GM06990 (cell line): Measurements from ENCODE around the gene PDK2.

Experiments
- DNase-seq: peaks from one replicate; pipeline ENCODE4 v3.0.0-alpha.2; 2011; ENCODE audit not compliant: insufficient read length; ENCODE audit errors: extremely low read depth
- H3K27me3 ChIP-seq: replicated peaks from 2 replicates; pipeline ENCODE4 v1.6.0; 2011; ENCODE audit warnings: low read length; ENCODE audit not compliant: control insufficient read depth, insufficient read depth
- H3K36me3 ChIP-seq: 2 replicates; pipeline ENCODE4 v1.5.1; 2011; ENCODE audit warnings: low read length; ENCODE audit not compliant: control insufficient read depth, insufficient read depth
- H3K4me3 ChIP-seq: replicated peaks from 2 replicates; pipeline ENCODE4 v1.5.1; 2011; ENCODE audit warnings: low read depth, mild to moderate bottlenecking, control low read depth, low read length
- TF ChIP-seq, protein P1 (sequence below): IDR thresholded peaks from 2 replicates; pipeline ENCODE4 v1.5.1; 2011; ENCODE audit warnings: low read length, control low read depth, mild to moderate bottlenecking, inconsistent platforms; ENCODE audit not compliant: insufficient read depth, poor library complexity, severe bottlenecking

PDK2 gene

GRCh38 chr17:50148226-50149090, 53.3 kb downstream of the PDK2 start:
- H3K4me3 ChIP-seq = peak overlapping the region; percentile 92
- peak; percentile 88 for DNase-seq

GRCh38 chr17:50149091-50149416, 53.9 kb downstream of the PDK2 start:
- Histone ChIP-seq H3K27me3 (no peaks in the 10 kb centered on the region), H3K4me3 (peak overlapping the region; percentile 92), H3K36me3 (peaks cover 19% of the 10 kb centered on the region)
- no peak for DNase-seq
- TF ChIP-seq, protein P1, sequence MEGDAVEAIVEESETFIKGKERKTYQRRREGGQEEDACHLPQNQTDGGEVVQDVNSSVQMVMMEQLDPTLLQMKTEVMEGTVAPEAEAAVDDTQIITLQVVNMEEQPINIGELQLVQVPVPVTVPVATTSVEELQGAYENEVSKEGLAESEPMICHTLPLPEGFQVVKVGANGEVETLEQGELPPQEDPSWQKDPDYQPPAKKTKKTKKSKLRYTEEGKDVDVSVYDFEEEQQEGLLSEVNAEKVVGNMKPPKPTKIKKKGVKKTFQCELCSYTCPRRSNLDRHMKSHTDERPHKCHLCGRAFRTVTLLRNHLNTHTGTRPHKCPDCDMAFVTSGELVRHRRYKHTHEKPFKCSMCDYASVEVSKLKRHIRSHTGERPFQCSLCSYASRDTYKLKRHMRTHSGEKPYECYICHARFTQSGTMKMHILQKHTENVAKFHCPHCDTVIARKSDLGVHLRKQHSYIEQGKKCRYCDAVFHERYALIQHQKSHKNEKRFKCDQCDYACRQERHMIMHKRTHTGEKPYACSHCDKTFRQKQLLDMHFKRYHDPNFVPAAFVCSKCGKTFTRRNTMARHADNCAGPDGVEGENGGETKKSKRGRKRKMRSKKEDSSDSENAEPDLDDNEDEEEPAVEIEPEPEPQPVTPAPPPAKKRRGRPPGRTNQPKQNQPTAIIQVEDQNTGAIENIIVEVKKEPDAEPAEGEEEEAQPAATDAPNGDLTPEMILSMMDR = no peak

More at GRCh38 chr17:50148226-50149090, 53.3 kb downstream of the PDK2 start:
- peaks cover 24% of the 10 kb centered on the region for H3K36me3 ChIP-seq
- no peaks in the 10 kb centered on the region for H3K27me3 ChIP-seq
- TF ChIP-seq, protein P1 = no peak

DNA sequence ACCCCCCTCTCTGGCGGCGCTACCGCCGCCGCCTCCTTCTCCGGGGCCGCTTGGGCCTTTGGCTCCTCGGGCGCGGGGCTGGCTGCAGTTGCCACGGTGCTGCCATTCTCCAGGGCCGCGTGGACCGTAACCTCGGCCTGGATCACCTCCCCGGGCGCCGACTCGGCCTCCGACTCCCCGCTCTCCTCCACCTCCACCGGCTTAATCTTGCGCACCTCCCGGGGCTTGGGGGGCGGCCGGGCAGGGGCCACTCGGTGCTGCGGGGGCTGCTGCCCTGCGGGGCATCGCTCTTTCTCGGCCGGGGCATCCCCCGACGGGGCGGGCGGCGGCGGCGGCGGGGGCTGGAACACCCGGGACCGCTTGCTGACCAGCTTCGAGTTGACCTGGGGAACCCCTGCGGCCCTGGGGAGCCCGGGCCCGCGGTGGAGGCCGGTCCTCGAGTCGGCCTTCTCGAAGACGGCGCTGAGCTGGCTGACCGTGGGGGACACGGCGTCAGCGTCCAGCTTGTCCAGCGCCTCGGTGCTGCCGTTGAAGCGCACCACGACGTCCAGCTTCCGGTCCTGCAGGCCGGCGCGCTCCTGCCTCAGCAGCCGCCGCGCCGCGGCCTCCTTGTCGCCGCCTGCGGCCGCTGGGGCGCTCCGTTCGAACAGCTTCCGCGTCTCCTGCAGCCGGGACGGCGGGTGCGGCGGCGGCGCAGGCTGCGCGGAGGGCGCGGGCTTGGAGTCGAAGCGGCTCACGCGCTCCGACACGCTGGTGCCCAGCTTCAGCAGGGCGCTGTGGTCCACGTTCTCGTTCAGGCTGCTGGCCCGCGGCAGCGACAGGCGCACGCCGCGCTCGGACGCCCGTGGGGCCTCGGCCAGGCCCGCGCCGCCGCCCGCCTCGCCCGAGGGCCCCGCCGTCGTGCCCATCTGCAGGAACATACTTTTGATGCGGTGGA, 54.5 kb downstream of the PDK2 start:
- peak overlapping the region; percentile 92 for H3K4me3 ChIP-seq
- H3K36me3 ChIP-seq = peaks cover 13% of the 10 kb centered on the region
- H3K27me3 ChIP-seq = no peaks in the 10 kb centered on the region
- TF ChIP-seq, protein P1 = no peak
- DNase-seq = peak; percentile 73

DNA sequence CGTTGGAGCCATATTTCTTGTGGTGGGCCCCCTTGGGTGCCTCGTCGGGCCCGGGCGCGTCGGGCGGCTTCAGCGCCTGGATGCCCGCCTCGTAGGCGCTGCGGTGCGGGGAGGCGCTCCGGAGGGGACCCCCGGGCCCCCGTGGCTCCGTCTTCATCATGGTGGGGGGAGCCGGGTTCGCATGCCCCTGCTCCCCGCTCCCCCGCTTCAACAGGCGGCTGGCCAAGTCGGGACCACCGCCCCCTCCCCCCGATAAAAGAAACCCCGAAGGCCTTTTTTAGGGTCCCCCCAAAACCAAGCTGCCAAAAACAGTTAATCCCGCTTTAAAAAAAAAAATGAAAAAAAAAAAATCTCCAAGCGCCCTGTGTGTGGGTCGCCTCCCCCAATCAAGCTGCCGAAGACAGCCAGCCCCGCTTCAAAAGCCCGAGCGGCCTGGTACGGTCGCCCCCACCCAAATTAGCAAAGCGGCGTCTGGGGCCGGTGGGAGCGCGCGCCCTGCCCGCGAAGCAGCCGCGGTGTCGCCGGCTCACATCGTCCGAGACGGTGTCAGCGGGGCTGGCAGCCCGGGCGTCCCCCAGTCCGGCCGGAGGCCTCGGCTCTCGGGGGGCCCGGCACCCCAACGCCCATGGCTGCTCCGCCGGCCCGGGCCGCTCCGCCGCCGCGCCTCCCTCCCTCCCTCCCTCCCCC, 55.3 kb downstream of the PDK2 start, which contains the start of gene PPP1R9B:
Gene PPP1R9B (minus strand): TSS at position 324 of the 687 bp plus-strand sequence. CDS start 164 bp downstream, at position 160.
- DNase-seq = no peak
- TF ChIP-seq, protein P1 = no peak
- H3K27me3 ChIP-seq = no peaks in the 10 kb centered on the region
- H3K36me3 ChIP-seq = peaks cover 6% of the 10 kb centered on the region
- peak within 1 kb of the TSS; percentile 92 for H3K4me3 ChIP-seq

DNA sequence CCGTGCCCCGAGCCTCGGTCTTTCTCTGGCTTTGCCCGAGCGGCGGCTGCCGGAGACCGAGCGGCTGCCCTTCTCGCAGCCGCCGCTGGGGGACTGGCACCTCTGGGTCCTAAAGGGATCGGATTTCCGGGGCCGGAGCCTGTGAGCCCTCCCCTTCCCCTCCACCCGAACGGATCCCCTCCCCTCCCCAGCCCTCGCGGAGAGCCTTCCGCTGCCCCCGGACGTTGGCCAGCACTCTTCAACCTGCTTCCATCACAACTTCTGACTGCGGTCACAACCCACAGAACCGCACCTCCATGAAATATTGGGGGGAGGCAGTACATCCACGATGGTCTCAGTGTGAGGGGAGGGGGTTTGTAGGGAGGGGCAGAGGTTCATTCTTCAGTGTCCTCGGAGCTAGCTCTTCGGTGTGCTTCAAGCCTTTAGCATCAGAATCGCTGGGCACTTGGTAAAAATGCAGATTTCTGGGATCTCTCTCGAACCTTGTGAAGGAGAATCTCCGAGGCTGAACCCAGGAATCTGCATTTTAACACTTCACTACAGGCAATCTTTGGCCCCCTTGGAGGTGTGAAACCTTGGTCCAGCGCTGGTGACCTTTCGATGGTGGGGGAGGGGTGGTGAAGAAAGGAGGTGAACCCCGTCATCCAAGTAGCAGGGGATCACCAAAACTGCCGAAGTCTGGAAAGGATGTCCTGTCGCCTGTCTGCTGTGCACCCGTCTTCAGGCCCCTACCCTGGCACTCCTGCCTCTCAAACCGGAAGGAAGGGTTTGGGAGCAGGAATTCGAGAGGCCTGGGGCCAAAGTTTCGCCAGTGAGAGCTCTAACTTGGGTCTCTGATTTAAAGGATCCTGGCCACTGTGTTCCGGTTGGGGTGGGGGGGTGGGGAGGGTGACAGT, 56.1 kb downstream of the PDK2 start:
- H3K27me3 ChIP-seq = no peaks in the 10 kb centered on the region
- peak; percentile 92 for DNase-seq
- H3K36me3 ChIP-seq = peaks cover 5% of the 10 kb centered on the region
- peak overlapping the region; percentile 92 for H3K4me3 ChIP-seq
- TF ChIP-seq, protein P1 = peak; percentile 62
